Measurements from ENCODE around the gene CARMIL1. TPM values are rescaled to one million over a fixed set of nuclear protein-coding genes. Genes with fewer than 3 reads are reported as not detected.

CARMIL1 gene
- total and polyA plus RNA-seq, 2 of the 8 experiments (the other 6 are each of a cell fraction or from before 2014, with no cell fraction given): 20.3 to 40.4 TPM

DNA sequence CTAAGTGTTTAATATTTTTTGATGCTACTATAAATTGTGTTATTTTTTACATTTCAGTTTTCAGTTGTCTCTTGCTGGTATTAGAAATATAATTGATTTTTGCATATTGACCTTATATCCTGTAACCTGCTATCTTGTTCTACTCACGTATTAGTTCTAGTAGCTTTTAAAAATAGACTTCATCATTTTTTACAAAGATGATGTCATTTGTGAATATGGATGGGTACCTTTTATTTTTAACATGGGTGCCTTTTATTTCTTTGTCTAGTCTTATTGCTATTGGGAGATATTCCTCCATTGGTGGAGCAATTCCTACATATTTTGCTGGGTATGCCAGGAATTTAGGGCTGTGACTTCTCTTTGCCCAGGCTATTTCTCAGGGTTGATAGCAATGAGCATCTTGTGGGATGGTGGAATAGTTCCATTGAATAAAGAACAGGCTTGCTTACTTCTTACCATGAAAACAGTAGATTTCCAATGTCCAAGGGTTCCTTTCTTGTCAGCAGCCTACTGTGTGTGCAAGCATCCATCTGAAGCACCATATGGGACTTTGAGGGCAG lies 149.7 kb downstream of the CARMIL1 start:
- WGBS, 2 experiments (ENCODE audit: extremely low coverage in 1 of 2, insufficient coverage in 1 of 2, insufficient read length in 1 of 2, insufficient replicate concordance in 2 of 2, low coverage in 1 of 2, low lambda C conversion rate in 2 of 2, missing lambda C conversion rate in 1 of 2): 84% methylated on average over 1 of the region's 1 CpG; no CpG with 5 or more reads in 1 of the 2 experiments
- Histone ChIP-seq H3K23ac (ENCODE audit: insufficient read length) (no peak overlapping the region), H3K79me2 (ENCODE audit: control insufficient read depth in 1 of 2, insufficient read depth in 2 of 2, low read length in 2 of 2) (no peaks in the 10 kb centered on the region; a peak in 1 of 4 replicates), H3K4me2 (ENCODE audit: insufficient read depth in 1 of 2, low read depth in 2 of 2, low read length in 2 of 2) (no peak overlapping the region), H4K20me1 (replicated peaks in 1 of 2; ENCODE audit: control insufficient read depth in 1 of 2, insufficient read depth in 2 of 2, low read length in 2 of 2) (no peaks in the 10 kb centered on the region), H3K9me3 (ENCODE audit: insufficient read depth in 2 of 2, low read depth in 1 of 2, low read length in 1 of 2) (no peaks in the 10 kb centered on the region), H3K27ac (ENCODE audit: low read depth, low read length) (no peak overlapping the region), H3K4me3 (ENCODE audit: extremely low read depth in 1 of 4, insufficient read depth in 2 of 4, low read depth in 3 of 4, low read length in 4 of 4) (no peak overlapping the region), H3K18ac (ENCODE audit: extremely low read depth, low read length) (no peak overlapping the region), H4K8ac (ENCODE audit: extremely low read depth, insufficient read depth, low read length) (no peak overlapping the region), H3K79me1 (ENCODE audit: low read depth, low read length) (no peaks in the 10 kb centered on the region), H2AK5ac (ENCODE audit: low read depth, low read length) (no peak overlapping the region), H4K91ac (replicated peaks; ENCODE audit: insufficient read length, low read length) (no peak overlapping the region), H2BK15ac (ENCODE audit: low read length) (no peak overlapping the region), H4K5ac (ENCODE audit: insufficient read length, low read depth, low read length) (no peak overlapping the region), H3K56ac (replicated peaks; ENCODE audit: insufficient read length, low read depth, low read length) (no peak overlapping the region), H3K23me2 (ENCODE audit: low read depth, low read length) (no peaks in the 10 kb centered on the region), H2AFZ (ENCODE audit: low read length) (no peak overlapping the region), H2BK120ac (replicated peaks; ENCODE audit: low read depth, low read length) (no peak overlapping the region), H3K4ac (replicated peaks; ENCODE audit: insufficient read length, low read depth, low read length) (no peak overlapping the region), H3K4me1 (replicated peaks in 1 of 4; ENCODE audit: control insufficient read depth in 3 of 4, insufficient read depth in 4 of 4, low read length in 3 of 4) (peaks cover 0 to 5% (median 0%) of the 10 kb centered on the region in 4 experiments; a peak in 2 of 7 replicates), H3K27me3 (replicated peaks in 1 of 4; ENCODE audit: control insufficient read depth in 3 of 4, extremely low read depth in 1 of 4, insufficient read depth in 3 of 4, low read length in 3 of 4) (no peaks in the 10 kb centered on the region), H3K14ac (ENCODE audit: insufficient read length) (no peak overlapping the region), H3K36me3 (ENCODE audit: control insufficient read depth in 2 of 4, insufficient read depth in 4 of 4, low read length in 3 of 4) (no peaks in the 10 kb centered on the region), H2BK5ac (ENCODE audit: low read depth, low read length) (no peak overlapping the region), H3K9ac (replicated peaks in 1 of 4; ENCODE audit: extremely low read depth in 1 of 4, low read depth in 3 of 4, low read length in 3 of 4) (no peak overlapping the region), H2BK20ac (ENCODE audit: low read length) (no peak overlapping the region), H2BK12ac (ENCODE audit: low read depth, low read length) (no peak overlapping the region)
- TF ChIP-seq, protein P1, sequence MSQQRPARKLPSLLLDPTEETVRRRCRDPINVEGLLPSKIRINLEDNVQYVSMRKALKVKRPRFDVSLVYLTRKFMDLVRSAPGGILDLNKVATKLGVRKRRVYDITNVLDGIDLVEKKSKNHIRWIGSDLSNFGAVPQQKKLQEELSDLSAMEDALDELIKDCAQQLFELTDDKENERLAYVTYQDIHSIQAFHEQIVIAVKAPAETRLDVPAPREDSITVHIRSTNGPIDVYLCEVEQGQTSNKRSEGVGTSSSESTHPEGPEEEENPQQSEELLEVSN (IDR thresholded peaks at IDR 0.05): no peak
- TF ChIP-seq TEAD4 (IDR thresholded peaks at IDR 0.05; ENCODE audit: low read depth, low read length): peak; percentile 67
- POLR2A ChIA-PET (ENCODE audit: partially characterized antibody): no interaction called here
- CTCF ChIA-PET (ENCODE audit: partially characterized antibody): interaction anchor here (0.6 to 1.8 kb wide), 4 partner anchors 11 to 178 kb away, joined by 3 to 5 read pairs (median 4); no protein-coding TSS in a partner anchor
- DNase-seq (ENCODE audit: low read depth in 1 of 2, low spot score in 2 of 2): no peak
- no peak for FAIRE-seq

Data from H1 (cell line).